ENCODE measurements around the gene TARBP1. TPM values are rescaled to one million over a fixed set of nuclear protein-coding genes. Genes with fewer than 3 reads are reported as not detected.
A peak's percentile ranks its signal among the peaks of the same experiment; 100 is the strongest.

Gene TARBP1
- total RNA-seq, 1 experiment from 2014 or later = 45.5 TPM

- DNase-seq (ENCODE audit: unreplicated experiment) = peak; percentile 87
- Mint-ChIP-seq H3K9me3 (ENCODE audit: unreplicated experiment) (no peaks in the 10 kb centered on the region), H3K27ac (ENCODE audit: low read depth, unreplicated experiment) (no peak overlapping the region), H3K4me1 (ENCODE audit: insufficient read depth, unreplicated experiment) (peaks cover 15% of the 10 kb centered on the region), H3K4me3 (ENCODE audit: unreplicated experiment) (no peak overlapping the region), H3K27me3 (ENCODE audit: insufficient read depth, unreplicated experiment) (peaks cover 16% of the 10 kb centered on the region), H3K36me3 (ENCODE audit: insufficient read depth, unreplicated experiment) (no peaks in the 10 kb centered on the region)
- intact Hi-C loops (cut with micrococcal nuclease) = loop anchor here (1.0 kb wide), 5 partner anchors 285 to 928 kb away; no protein-coding TSS in a partner anchor
- ChIA-PET CTCF (interaction anchor here (0.5 to 13.3 kb wide), 80 partner anchors 9 to 1231 kb away, joined by 3 to 175 read pairs (median 4); partner anchors contain the start of gene TARBP1), POLR2A (interaction anchor here (0.6 to 2.8 kb wide), 27 partner anchors 9 to 955 kb away, joined by 3 to 18 read pairs (median 4); partner anchors contain the start of genes IRF2BP2, RBM34, TARBP1 and TBCE)
- BruUV-seq (replicated peaks) = no TSS peak
- peak; percentile 96 for TF ChIP-seq CTCF (IDR thresholded peaks at IDR 0.05; ENCODE audit: unreplicated experiment)
These were observed 8.2 kb upstream of the TARBP1 start for GRCh38 chr1:234486858-234487840.

- Mint-ChIP-seq H3K4me3 (ENCODE audit: unreplicated experiment) (no peak overlapping the region), H3K36me3 (ENCODE audit: insufficient read depth, unreplicated experiment) (no peaks in the 10 kb centered on the region), H3K9me3 (ENCODE audit: unreplicated experiment) (no peaks in the 10 kb centered on the region), H3K27me3 (ENCODE audit: insufficient read depth, unreplicated experiment) (peaks cover 24% of the 10 kb centered on the region), H3K4me1 (ENCODE audit: insufficient read depth, unreplicated experiment) (peaks cover 10% of the 10 kb centered on the region), H3K27ac (ENCODE audit: low read depth, unreplicated experiment) (no peak overlapping the region)
- ChIA-PET POLR2A (interaction anchor here (0.6 to 2.8 kb wide), 11 partner anchors 10 to 1194 kb away, joined by 3 to 10 read pairs (median 3); partner anchors contain the start of gene RBM34), CTCF (interaction anchor here (0.6 to 13.3 kb wide), 19 partner anchors 10 to 958 kb away, joined by 3 to 175 read pairs (median 4); no protein-coding TSS in a partner anchor)
- intact Hi-C loops (cut with micrococcal nuclease) = no loop called here
- DNase-seq (ENCODE audit: unreplicated experiment) = no peak
- TF ChIP-seq CTCF (IDR thresholded peaks at IDR 0.05; ENCODE audit: unreplicated experiment) = no peak
- BruUV-seq (replicated peaks) = no TSS peak
These were observed 6.2 kb upstream of the TARBP1 start for GRCh38 chr1:234484991-234485739.

GRCh38 chr1:234484218-234484617, 5.2 kb upstream of the TARBP1 start:
- DNase-seq (ENCODE audit: unreplicated experiment) = no peak
- Mint-ChIP-seq H3K4me3 (ENCODE audit: unreplicated experiment) (no peak overlapping the region), H3K36me3 (ENCODE audit: insufficient read depth, unreplicated experiment) (no peaks in the 10 kb centered on the region), H3K9me3 (ENCODE audit: unreplicated experiment) (no peaks in the 10 kb centered on the region), H3K4me1 (ENCODE audit: insufficient read depth, unreplicated experiment) (peaks cover 13% of the 10 kb centered on the region), H3K27ac (ENCODE audit: low read depth, unreplicated experiment) (no peak overlapping the region), H3K27me3 (ENCODE audit: insufficient read depth, unreplicated experiment) (peaks cover 24% of the 10 kb centered on the region)
- BruUV-seq (replicated peaks) = no TSS peak
- intact Hi-C loops (cut with micrococcal nuclease) = no loop called here
- no peak for TF ChIP-seq CTCF (IDR thresholded peaks at IDR 0.05; ENCODE audit: unreplicated experiment)
- POLR2A ChIA-PET = interaction anchor here (0.7 to 1.3 kb wide), 2 partner anchors 11 to 621 kb away, joined by 3 read pairs; no protein-coding TSS in a partner anchor
- CTCF ChIA-PET = interaction anchor here (0.6 to 13.3 kb wide), 5 partner anchors 600 to 1179 kb away, joined by 3 to 175 read pairs (median 3); no protein-coding TSS in a partner anchor
